Measurements from ENCODE around the gene MUTYH.

DNA sequence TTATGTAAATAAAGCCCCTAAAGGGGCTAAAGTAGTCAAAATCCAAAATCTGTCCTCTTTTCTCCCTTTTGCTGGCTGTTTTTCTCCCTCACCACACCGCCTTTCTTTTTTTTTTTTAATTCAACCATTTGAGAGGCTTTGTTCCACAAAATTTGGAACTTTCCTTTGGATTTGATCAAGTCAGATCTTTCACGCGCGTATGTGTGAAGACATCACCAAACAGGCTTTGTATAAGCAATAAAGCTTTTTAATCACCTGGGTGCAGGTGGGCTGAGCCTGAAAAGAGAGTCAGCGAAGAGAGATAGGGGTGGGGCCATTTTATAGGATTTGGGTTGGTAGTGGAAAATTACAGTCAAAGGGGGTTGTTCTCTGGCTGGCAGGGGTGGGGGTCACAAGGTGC, 18.8 kb downstream of the MUTYH start:
- TF ChIP-seq POLR2AphosphoS5 (IDR thresholded peaks at IDR 0.05) (no peak), EP300 (IDR thresholded peaks at IDR 0.05) (no peak), POLR2A (IDR thresholded peaks at IDR 0.05) (no peak), CTCF (IDR thresholded peaks at IDR 0.05) (no peak)

Measured in gastroesophageal sphincter (tissue), 3 donors.